ENCODE measurements around the gene DNAAF9.

DNAAF9 gene

GRCh38 chr20:3398681-3399252 lies 8.7 kb downstream of the DNAAF9 start:
- H3K36me3 ChIP-seq (ENCODE audit: control insufficient read depth, insufficient read depth, low read length) = no peaks in the 10 kb centered on the region

GRCh38 chr20:3396492-3396891 lies 11.0 kb downstream of the DNAAF9 start:
- H3K9ac ChIP-seq (ENCODE audit: low read depth, low read length) = no peak overlapping the region
- H3K27me3 ChIP-seq (ENCODE audit: control insufficient read depth, insufficient read depth, low read length) = no peaks in the 10 kb centered on the region
- 0 out of 2 replicates have a peak, but pooled peaks cover 3% of the 10 kb centered on the region for H3K9me3 ChIP-seq (ENCODE audit: control insufficient read depth, insufficient read depth, low read length)
- H3K36me3 ChIP-seq (ENCODE audit: control insufficient read depth, insufficient read depth, low read length) = no peaks in the 10 kb centered on the region
- no peak overlapping the region for H3K27ac ChIP-seq (ENCODE audit: low read depth, low read length)
- H3K4me1 ChIP-seq (ENCODE audit: control insufficient read depth, insufficient read depth, low read length) = no peaks in the 10 kb centered on the region
- no peak overlapping the region for H3K4me3 ChIP-seq (ENCODE audit: low read depth, low read length)

More at GRCh38 chr20:3398681-3399252, 8.7 kb downstream of the DNAAF9 start:
- no peak overlapping the region for H3K27ac ChIP-seq (ENCODE audit: low read depth, low read length)
- no peak overlapping the region for H3K9ac ChIP-seq (ENCODE audit: low read depth, low read length)
- 0 out of 2 replicates have a peak, but pooled peaks cover 3% of the 10 kb centered on the region for H3K9me3 ChIP-seq (ENCODE audit: control insufficient read depth, insufficient read depth, low read length)
- H3K4me3 ChIP-seq (ENCODE audit: low read depth, low read length) = no peak overlapping the region
- H3K27me3 ChIP-seq (ENCODE audit: control insufficient read depth, insufficient read depth, low read length) = no peaks in the 10 kb centered on the region
- no peaks in the 10 kb centered on the region for H3K4me1 ChIP-seq (ENCODE audit: control insufficient read depth, insufficient read depth, low read length)

GRCh38 chr20:3392756-3393155 lies 14.7 kb downstream of the DNAAF9 start:
- 0 out of 2 replicates have a peak, but pooled peaks cover 3% of the 10 kb centered on the region for H3K9me3 ChIP-seq (ENCODE audit: control insufficient read depth, insufficient read depth, low read length)
- no peak overlapping the region for H3K9ac ChIP-seq (ENCODE audit: low read depth, low read length)
- H3K4me1 ChIP-seq (ENCODE audit: control insufficient read depth, insufficient read depth, low read length) = 0 out of 2 replicates have a peak, but pooled peaks cover 3% of the 10 kb centered on the region
- no peaks in the 10 kb centered on the region for H3K27me3 ChIP-seq (ENCODE audit: control insufficient read depth, insufficient read depth, low read length)
- no peaks in the 10 kb centered on the region for H3K36me3 ChIP-seq (ENCODE audit: control insufficient read depth, insufficient read depth, low read length)
- no peak overlapping the region for H3K4me3 ChIP-seq (ENCODE audit: low read depth, low read length)
- H3K27ac ChIP-seq (ENCODE audit: low read depth, low read length) = no peak overlapping the region

GRCh38 chr20:3390759-3391425 lies 16.6 kb downstream of the DNAAF9 start:
- no peaks in the 10 kb centered on the region for H3K36me3 ChIP-seq (ENCODE audit: control insufficient read depth, insufficient read depth, low read length)
- H3K9me3 ChIP-seq (ENCODE audit: control insufficient read depth, insufficient read depth, low read length) = no peaks in the 10 kb centered on the region
- no peaks in the 10 kb centered on the region for H3K27me3 ChIP-seq (ENCODE audit: control insufficient read depth, insufficient read depth, low read length)
- H3K4me1 ChIP-seq (ENCODE audit: control insufficient read depth, insufficient read depth, low read length) = 0 out of 2 replicates have a peak, but pooled peaks cover 3% of the 10 kb centered on the region
- no peak overlapping the region for H3K9ac ChIP-seq (ENCODE audit: low read depth, low read length)
- H3K4me3 ChIP-seq (ENCODE audit: low read depth, low read length) = no peak overlapping the region
- H3K27ac ChIP-seq (ENCODE audit: low read depth, low read length) = no peak overlapping the region

GRCh38 chr20:3383878-3384495 lies 23.5 kb downstream of the DNAAF9 start:
- Histone ChIP-seq H3K9me3 (ENCODE audit: control insufficient read depth, insufficient read depth, low read length) (no peaks in the 10 kb centered on the region), H3K36me3 (ENCODE audit: control insufficient read depth, insufficient read depth, low read length) (no peaks in the 10 kb centered on the region), H3K4me1 (ENCODE audit: control insufficient read depth, insufficient read depth, low read length) (no peaks in the 10 kb centered on the region), H3K4me3 (ENCODE audit: low read depth, low read length) (no peak overlapping the region), H3K9ac (ENCODE audit: low read depth, low read length) (no peak overlapping the region), H3K27me3 (ENCODE audit: control insufficient read depth, insufficient read depth, low read length) (no peaks in the 10 kb centered on the region), H3K27ac (ENCODE audit: low read depth, low read length) (no peak overlapping the region)

GRCh38 chr20:3382836-3383235 lies 24.6 kb downstream of the DNAAF9 start:
- no peak overlapping the region for H3K9ac ChIP-seq (ENCODE audit: low read depth, low read length)
- H3K9me3 ChIP-seq (ENCODE audit: control insufficient read depth, insufficient read depth, low read length) = no peaks in the 10 kb centered on the region
- H3K27me3 ChIP-seq (ENCODE audit: control insufficient read depth, insufficient read depth, low read length) = no peaks in the 10 kb centered on the region
- no peaks in the 10 kb centered on the region for H3K36me3 ChIP-seq (ENCODE audit: control insufficient read depth, insufficient read depth, low read length)
- H3K27ac ChIP-seq (ENCODE audit: low read depth, low read length) = no peak overlapping the region
- H3K4me3 ChIP-seq (ENCODE audit: low read depth, low read length) = no peak overlapping the region
- 0 out of 2 replicates have a peak, but pooled peaks cover 3% of the 10 kb centered on the region for H3K4me1 ChIP-seq (ENCODE audit: control insufficient read depth, insufficient read depth, low read length)

- peaks cover 6% of the 10 kb centered on the region; the same call in 1 of the 2 replicates for H3K36me3 ChIP-seq (ENCODE audit: control insufficient read depth, insufficient read depth, low read length)
- no peak overlapping the region for H3K27ac ChIP-seq (ENCODE audit: low read depth, low read length)
- H3K27me3 ChIP-seq (ENCODE audit: control insufficient read depth, insufficient read depth, low read length) = no peaks in the 10 kb centered on the region
- no peak overlapping the region for H3K4me3 ChIP-seq (ENCODE audit: low read depth, low read length)
- no peaks in the 10 kb centered on the region for H3K9me3 ChIP-seq (ENCODE audit: control insufficient read depth, insufficient read depth, low read length)
- 0 out of 2 replicates have a peak, but pooled peaks cover 3% of the 10 kb centered on the region for H3K4me1 ChIP-seq (ENCODE audit: control insufficient read depth, insufficient read depth, low read length)
- no peak overlapping the region for H3K9ac ChIP-seq (ENCODE audit: low read depth, low read length)
These were observed 27.0 kb downstream of the DNAAF9 start for GRCh38 chr20:3380228-3381070.

GRCh38 chr20:3378138-3378537 lies 29.3 kb downstream of the DNAAF9 start:
- Histone ChIP-seq H3K9ac (ENCODE audit: low read depth, low read length) (no peak overlapping the region), H3K36me3 (ENCODE audit: control insufficient read depth, insufficient read depth, low read length) (peaks cover 27% of the 10 kb centered on the region), H3K27me3 (ENCODE audit: control insufficient read depth, insufficient read depth, low read length) (no peaks in the 10 kb centered on the region), H3K4me1 (ENCODE audit: control insufficient read depth, insufficient read depth, low read length) (0 out of 2 replicates have a peak, but pooled peaks cover 3% of the 10 kb centered on the region), H3K9me3 (ENCODE audit: control insufficient read depth, insufficient read depth, low read length) (no peaks in the 10 kb centered on the region), H3K27ac (ENCODE audit: low read depth, low read length) (no peak overlapping the region), H3K4me3 (ENCODE audit: low read depth, low read length) (no peak overlapping the region)

- peaks cover 31% of the 10 kb centered on the region for H3K36me3 ChIP-seq (ENCODE audit: control insufficient read depth, insufficient read depth, low read length)
- no peaks in the 10 kb centered on the region for H3K9me3 ChIP-seq (ENCODE audit: control insufficient read depth, insufficient read depth, low read length)
- H3K4me3 ChIP-seq (ENCODE audit: low read depth, low read length) = no peak overlapping the region
- 0 out of 2 replicates have a peak, but pooled peaks cover 3% of the 10 kb centered on the region for H3K4me1 ChIP-seq (ENCODE audit: control insufficient read depth, insufficient read depth, low read length)
- no peaks in the 10 kb centered on the region for H3K27me3 ChIP-seq (ENCODE audit: control insufficient read depth, insufficient read depth, low read length)
- no peak overlapping the region for H3K27ac ChIP-seq (ENCODE audit: low read depth, low read length)
- H3K9ac ChIP-seq (ENCODE audit: low read depth, low read length) = no peak overlapping the region
These were observed 29.8 kb downstream of the DNAAF9 start for GRCh38 chr20:3377644-3378043.

- Histone ChIP-seq H3K4me1 (ENCODE audit: control insufficient read depth, insufficient read depth, low read length) (0 out of 2 replicates have a peak, but pooled peaks cover 3% of the 10 kb centered on the region), H3K36me3 (ENCODE audit: control insufficient read depth, insufficient read depth, low read length) (peaks cover 34% of the 10 kb centered on the region), H3K9me3 (ENCODE audit: control insufficient read depth, insufficient read depth, low read length) (no peaks in the 10 kb centered on the region), H3K27me3 (ENCODE audit: control insufficient read depth, insufficient read depth, low read length) (no peaks in the 10 kb centered on the region), H3K4me3 (ENCODE audit: low read depth, low read length) (no peak overlapping the region), H3K9ac (ENCODE audit: low read depth, low read length) (no peak overlapping the region), H3K27ac (ENCODE audit: low read depth, low read length) (no peak overlapping the region)
These were observed 33.2 kb downstream of the DNAAF9 start for GRCh38 chr20:3374296-3374695.
